Neural progenitor cell (in vitro differentiated cells): ENCODE measurements around the gene TRIM2. TPM values are rescaled to one million over a fixed set of nuclear protein-coding genes. Genes with fewer than 3 reads are reported as not detected.
A peak's percentile ranks its signal among the peaks of the same experiment; 100 is the strongest.

Experiments
- DNase-seq: peaks from one replicate; pipeline ENCODE4 v3.0.0-alpha.2; 2016; ENCODE audit warnings: low spot score
- H2AFZ ChIP-seq: fragments of 200-600 bp; sonication (generic); replicated peaks from 2 replicates; pipeline ENCODE4 v1.6.1; 2016; ENCODE audit warnings: antibody characterized with exemption
- H3F3A ChIP-seq: fragments of 200-600 bp; sonication (generic); 2 replicates; pipeline ENCODE4 v1.6.1; 2016; ENCODE audit warnings: antibody characterized with exemption, low read depth
- H3K27ac ChIP-seq: fragments of 200-600 bp; sonication (generic); 2 replicates; pipeline ENCODE4 v1.5.1; 2016; ENCODE audit warnings: mild to moderate bottlenecking
- H3K27me3 ChIP-seq: fragments of 200-600 bp; sonication (generic); 2 replicates; pipeline ENCODE4 v1.6.1; 2016; ENCODE audit warnings: mild to moderate bottlenecking, moderate library complexity
- H3K36me3 ChIP-seq: fragments of 200-600 bp; sonication (generic); 2 replicates; pipeline ENCODE4 v1.5.1; 2016
- H3K4me1 ChIP-seq: fragments of 200-600 bp; sonication (generic); 2 replicates; pipeline ENCODE4 v1.6.1; 2016; ENCODE audit warnings: mixed run types
- H3K4me2 ChIP-seq: fragments of 200-600 bp; sonication (generic); 2 replicates; pipeline ENCODE4 v1.6.1; 2016
- H3K4me3 ChIP-seq: fragments of 200-600 bp; sonication (generic); 2 replicates; pipeline ENCODE4 v1.5.1; 2016
- H3K79me2 ChIP-seq: fragments of 200-600 bp; sonication (generic); 2 replicates; pipeline ENCODE4 v1.6.1; 2016; ENCODE audit warnings: low read depth
- H3K9ac ChIP-seq: fragments of 200-600 bp; sonication (generic); 2 replicates; pipeline ENCODE4 v1.6.1; 2016
- H3K9me3 ChIP-seq: fragments of 200-600 bp; sonication (generic); 2 replicates; pipeline ENCODE4 v1.5.1; 2016; ENCODE audit warnings: low read depth
- H4K20me1 ChIP-seq: fragments of 200-600 bp; sonication (generic); 2 replicates; pipeline ENCODE4 v1.6.1; 2016; ENCODE audit warnings: low read depth
- H3K27ac Mint-ChIP-seq: 3 replicates; pipeline ENCODE4 v1.8.0; 2021; ENCODE audit warnings: mixed read lengths
- H3K27me3 Mint-ChIP-seq: 2 replicates; pipeline ENCODE4 v1.8.0; 2022; ENCODE audit warnings: low read depth, mild to moderate bottlenecking, inconsistent platforms, moderate library complexity, mixed read lengths; ENCODE audit not compliant: insufficient read depth
- H3K36me3 Mint-ChIP-seq: 3 replicates; pipeline ENCODE4 v1.8.0; 2021; ENCODE audit warnings: mixed read lengths
- H3K4me1 Mint-ChIP-seq: 3 replicates; pipeline ENCODE4 v1.8.0; 2021; ENCODE audit warnings: mixed read lengths
- H3K4me3 Mint-ChIP-seq: 3 replicates; pipeline ENCODE4 v1.8.0; 2021; ENCODE audit warnings: mild to moderate bottlenecking, moderate library complexity, mixed read lengths
- H3K9me3 Mint-ChIP-seq: 3 replicates; pipeline ENCODE4 v1.8.0; 2020; ENCODE audit warnings: mixed read lengths
- CTCF ChIP-seq: fragments of 200-600 bp; sonication (generic); IDR thresholded peaks from 2 replicates; pipeline ENCODE4 v1.5.1; 2017; ENCODE audit warnings: antibody characterized with exemption, mild to moderate bottlenecking
- EZH2 ChIP-seq: fragments of 200-600 bp; sonication (generic); IDR thresholded peaks from 2 replicates; pipeline ENCODE4 v1.6.1; 2017; ENCODE audit warnings: antibody characterized with exemption, mild to moderate bottlenecking, moderate library complexity
- EZH2phosphoT487 ChIP-seq: fragments of 200-600 bp; sonication (generic); IDR thresholded peaks from 2 replicates; pipeline ENCODE4 v1.6.1; 2017; ENCODE audit warnings: antibody characterized with exemption
- total RNA-seq: library from RNA; depleted of rRNA; stranded (reverse); fragments of >200 nt; gene quantifications from 2 replicates; pipeline ENCODE4 v1.2.3, GENCODE V29; 2015; ENCODE audit warnings: low replicate concordance

The TRIM2 gene
- total RNA-seq, 1 donor from 2014 or later: 87.6 TPM

GRCh38 chr4:153223427-153223801, 19.2 kb downstream of the TRIM2 start:
- Mint-ChIP-seq H3K27me3 (peaks cover 2% of the 10 kb centered on the region), H3K36me3 (peaks cover 19% of the 10 kb centered on the region), H3K27ac (peak overlapping the region; percentile 94), H3K4me1 (peaks cover 66% of the 10 kb centered on the region), H3K9me3 (peaks cover 14% of the 10 kb centered on the region), H3K4me3 (peak overlapping the region; percentile 93)
- H3K79me2 ChIP-seq: no peaks in the 10 kb centered on the region
- H3K27ac ChIP-seq: no peak overlapping the region
- no peaks in the 10 kb centered on the region for H3K9me3 ChIP-seq
- TF ChIP-seq CTCF (no peak), EZH2 (no peak), EZH2phosphoT487 (no peak)
- H3K9ac ChIP-seq: no peak overlapping the region
- H3K36me3 ChIP-seq: no peaks in the 10 kb centered on the region
- peaks cover 48% of the 10 kb centered on the region for H3F3A ChIP-seq
- peaks cover 54% of the 10 kb centered on the region for H3K27me3 ChIP-seq
- DNase-seq: no peak
- peaks cover 27% of the 10 kb centered on the region for H3K4me1 ChIP-seq
- peak overlapping the region; percentile 61 for H3K4me3 ChIP-seq
- H2AFZ ChIP-seq: peak overlapping the region; percentile 31
- H4K20me1 ChIP-seq: peaks cover 7% of the 10 kb centered on the region
- peak overlapping the region; percentile 92 for H3K4me2 ChIP-seq

GRCh38 chr4:153223930-153224329, 19.7 kb downstream of the TRIM2 start:
- Histone ChIP-seq H3K4me2 (peak overlapping the region; percentile 92), H4K20me1 (peaks cover 7% of the 10 kb centered on the region), H3F3A (peaks cover 50% of the 10 kb centered on the region), H3K9me3 (no peaks in the 10 kb centered on the region), H3K4me3 (peak overlapping the region; percentile 61), H2AFZ (no peak overlapping the region), H3K27me3 (peaks cover 50% of the 10 kb centered on the region), H3K36me3 (no peaks in the 10 kb centered on the region), H3K4me1 (peaks cover 32% of the 10 kb centered on the region), H3K9ac (no peak overlapping the region), H3K79me2 (no peaks in the 10 kb centered on the region), H3K27ac (no peak overlapping the region)
- no peak for TF ChIP-seq EZH2
- no peak for TF ChIP-seq EZH2phosphoT487
- TF ChIP-seq CTCF: no peak
- Mint-ChIP-seq H3K27ac (peak overlapping the region; percentile 27), H3K4me3 (peak overlapping the region; percentile 93), H3K4me1 (peaks cover 70% of the 10 kb centered on the region), H3K9me3 (peaks cover 14% of the 10 kb centered on the region), H3K27me3 (peaks cover 2% of the 10 kb centered on the region), H3K36me3 (peaks cover 19% of the 10 kb centered on the region)
- DNase-seq: no peak

- Mint-ChIP-seq H3K9me3 (peaks cover 14% of the 10 kb centered on the region), H3K36me3 (peaks cover 19% of the 10 kb centered on the region), H3K4me1 (peaks cover 69% of the 10 kb centered on the region), H3K27ac (peak overlapping the region; percentile 27), H3K4me3 (peak overlapping the region; percentile 93), H3K27me3 (peaks cover 2% of the 10 kb centered on the region)
- Histone ChIP-seq H3K9me3 (no peaks in the 10 kb centered on the region), H3K4me2 (peak overlapping the region; percentile 92), H3K4me1 (peaks cover 37% of the 10 kb centered on the region), H3K27me3 (peaks cover 45% of the 10 kb centered on the region), H3K4me3 (peak overlapping the region; percentile 61), H3F3A (peaks cover 50% of the 10 kb centered on the region), H3K36me3 (no peaks in the 10 kb centered on the region), H3K27ac (no peak overlapping the region), H4K20me1 (peaks cover 7% of the 10 kb centered on the region), H2AFZ (no peak overlapping the region), H3K79me2 (no peaks in the 10 kb centered on the region), H3K9ac (no peak overlapping the region)
- TF ChIP-seq CTCF (no peak), EZH2 (no peak), EZH2phosphoT487 (no peak)
- DNase-seq: no peak
These were observed 20.2 kb downstream of the TRIM2 start for GRCh38 chr4:153224474-153224873.
